Kidney (tissue), 14 donors: ENCODE measurements around the gene CCR4. TPM values are rescaled to one million over a fixed set of nuclear protein-coding genes. Genes with fewer than 3 reads are reported as not detected.
"Not testable (repeated sequence)": the region's sequence is repeated elsewhere in the genome, so short reads cannot be mapped to it uniquely, and the experiment has no call there.

Experiments
- DNase-seq, 5 donors: peaks; one replicate each; pipeline ENCODE4 v3.0.0-alpha.2; 2013 to 2020
- FAIRE-seq: peaks from 2 replicates; lab custom pipeline; 2012; peaks lifted over from hg19 to GRCh38; lab: Jason Lieb, UNC
- H3K27ac ChIP-seq, 2 donors: one replicate each; pipeline ENCODE4 v1.7.0; 2013; ENCODE audit warnings: low read depth in 2 of 2, low read length in 2 of 2, inconsistent platforms in 1 of 2
- H3K27me3 ChIP-seq: one replicate; pipeline ENCODE4 v1.7.1; 2013; ENCODE audit warnings: low read length, inconsistent platforms; ENCODE audit not compliant: control insufficient read depth, insufficient read depth
- H3K36me3 ChIP-seq, 3 donors: one replicate each; pipeline versions ENCODE4 v1.7.0 to v1.7.1; 2013; ENCODE audit warnings: low read length in 3 of 3, control low read depth in 1 of 3, inconsistent platforms in 1 of 3; ENCODE audit not compliant: insufficient read depth in 3 of 3, control insufficient read depth in 2 of 3
- H3K4me1 ChIP-seq, 3 donors: one replicate each; pipeline versions ENCODE4 v1.7.0 to v1.7.1; 2013; ENCODE audit warnings: low read length in 3 of 3, inconsistent platforms in 1 of 3, low read depth in 1 of 3; ENCODE audit not compliant: control insufficient read depth in 2 of 3, insufficient read depth in 2 of 3
- H3K4me3 ChIP-seq, 3 donors: one replicate each; pipeline versions ENCODE4 v1.7.0 to v1.8.1; 2013; ENCODE audit warnings: low read length in 3 of 3, control low read depth in 1 of 3, inconsistent platforms in 1 of 3
- H3K9ac ChIP-seq, 3 donors: one replicate each; pipeline versions ENCODE4 v1.7.0 to v1.7.1; 2013; ENCODE audit warnings: low read length in 3 of 3, control low read depth in 1 of 3, inconsistent platforms in 1 of 3
- H3K9me3 ChIP-seq, 3 donors: one replicate each; pipeline versions ENCODE4 v1.7.0 to v1.7.1; 2013; ENCODE audit warnings: low read length in 3 of 3, control low read depth in 1 of 3, inconsistent platforms in 1 of 3; ENCODE audit not compliant: control insufficient read depth in 2 of 3, insufficient read depth in 1 of 3
- intact Hi-C: fragments of 100-400 bp; cut with DNase I; formaldehyde crosslinking; loops from one replicate; pipeline ENCODE4 v1.11.1; 2022
- polyA plus RNA-seq: library from polyadenylated mRNA; stranded (reverse); fragments of 350-450 nt; fragmentation: Illumina TruSeq; extraction: RNeasy Lipid Tissue Mini Kit (QIAGEN cat#74804); gene quantifications from one replicate; pipeline ENCODE4 v1.2.3, GENCODE V29; 2014; ENCODE audit warnings: low read depth, low replicate concordance; ENCODE audit not compliant: insufficient read depth
- total RNA-seq: library from RNA; stranded (reverse); fragmentation: NEBNext Ultra II Directional; extraction: Animal tissue kit (Norgen Biotek cat#: 25700); gene quantifications from one replicate; pipeline ENCODE4 v1.2.1, GENCODE V29; 2021
- TF ChIP-seq, protein P1 (sequence below): IDR thresholded peaks from 3 replicates; pipeline ENCODE4 v1.5.1; 2012; ENCODE audit warnings: mild to moderate bottlenecking, moderate library complexity, borderline replicate concordance; ENCODE audit not compliant: insufficient read depth; ENCODE audit errors: extremely low read depth
- donor health status: control.
- donor health status: control.
- donor health status: control.
- donor health status: control.
- donor health status: control.
- donor health status: DM: yes; HTN: yes; CAD: no.
- donor health status: Normal renal cell carcinoma (clear cell type).

Gene CCR4
- total and polyA plus RNA-seq, 2 donors from 2014 or later, result 2.3 TPM; not detected in 1

GRCh38 chr3:32977861-32978260, 26.4 kb downstream of the CCR4 start:
- TF ChIP-seq, protein P1, sequence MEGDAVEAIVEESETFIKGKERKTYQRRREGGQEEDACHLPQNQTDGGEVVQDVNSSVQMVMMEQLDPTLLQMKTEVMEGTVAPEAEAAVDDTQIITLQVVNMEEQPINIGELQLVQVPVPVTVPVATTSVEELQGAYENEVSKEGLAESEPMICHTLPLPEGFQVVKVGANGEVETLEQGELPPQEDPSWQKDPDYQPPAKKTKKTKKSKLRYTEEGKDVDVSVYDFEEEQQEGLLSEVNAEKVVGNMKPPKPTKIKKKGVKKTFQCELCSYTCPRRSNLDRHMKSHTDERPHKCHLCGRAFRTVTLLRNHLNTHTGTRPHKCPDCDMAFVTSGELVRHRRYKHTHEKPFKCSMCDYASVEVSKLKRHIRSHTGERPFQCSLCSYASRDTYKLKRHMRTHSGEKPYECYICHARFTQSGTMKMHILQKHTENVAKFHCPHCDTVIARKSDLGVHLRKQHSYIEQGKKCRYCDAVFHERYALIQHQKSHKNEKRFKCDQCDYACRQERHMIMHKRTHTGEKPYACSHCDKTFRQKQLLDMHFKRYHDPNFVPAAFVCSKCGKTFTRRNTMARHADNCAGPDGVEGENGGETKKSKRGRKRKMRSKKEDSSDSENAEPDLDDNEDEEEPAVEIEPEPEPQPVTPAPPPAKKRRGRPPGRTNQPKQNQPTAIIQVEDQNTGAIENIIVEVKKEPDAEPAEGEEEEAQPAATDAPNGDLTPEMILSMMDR, result no peak
- DNase-seq (no peak), FAIRE-seq (no peak)
- no peak overlapping the region for H3K27ac ChIP-seq
- no peaks in the 10 kb centered on the region for H3K36me3 ChIP-seq
- no peak overlapping the region for H3K9ac ChIP-seq
- no peaks in the 10 kb centered on the region for H3K9me3 ChIP-seq
- intact Hi-C loops, result no loop called here
- no peak overlapping the region for H3K4me3 ChIP-seq
- no peaks in the 10 kb centered on the region for H3K4me1 ChIP-seq
- H3K27me3 ChIP-seq, result no peaks in the 10 kb centered on the region

DNA sequence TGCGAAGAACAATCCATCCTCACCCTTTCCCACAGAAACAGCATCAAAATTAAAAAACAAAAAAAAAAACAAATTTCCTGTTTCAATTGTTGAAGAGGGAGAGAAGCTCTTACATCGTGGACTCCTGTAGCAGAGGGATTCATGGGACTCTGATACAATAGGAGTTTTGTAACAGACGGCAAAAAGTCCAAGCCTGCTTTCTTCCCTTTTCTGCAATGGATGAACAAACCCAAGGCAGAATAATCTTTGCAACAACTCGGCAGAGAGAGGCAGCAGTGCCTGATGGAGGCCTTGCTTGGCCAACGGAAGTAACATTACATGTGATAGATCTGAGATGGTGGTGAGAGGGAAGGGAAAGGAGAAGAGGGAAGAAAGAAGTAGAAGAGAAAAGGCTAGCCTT, 26.9 kb downstream of the CCR4 start:
- intact Hi-C loops, result no loop called here
- FAIRE-seq (no peak), DNase-seq (no peak)
- Histone ChIP-seq H3K27ac (no peak overlapping the region), H3K27me3 (no peaks in the 10 kb centered on the region), H3K4me1 (no peaks in the 10 kb centered on the region), H3K9me3 (no peaks in the 10 kb centered on the region), H3K4me3 (no peak overlapping the region), H3K9ac (no peak overlapping the region), H3K36me3 (no peaks in the 10 kb centered on the region)
- TF ChIP-seq, protein P1, result no peak

- Histone ChIP-seq H3K4me1 (no peaks in the 10 kb centered on the region), H3K27ac (no peak overlapping the region), H3K9ac (no peak overlapping the region), H3K9me3 (no peaks in the 10 kb centered on the region), H3K4me3 (no peak overlapping the region), H3K27me3 (no peaks in the 10 kb centered on the region), H3K36me3 (no peaks in the 10 kb centered on the region)
- TF ChIP-seq, protein P1, result no peak
- FAIRE-seq (no peak), DNase-seq (no peak)
- intact Hi-C loops, result no loop called here
These were observed 31.7 kb downstream of the CCR4 start for GRCh38 chr3:32983124-32983523.

- H3K9me3 ChIP-seq, H3K27ac ChIP-seq, FAIRE-seq, H3K4me3 ChIP-seq, intact Hi-C loops, H3K4me1 ChIP-seq, H3K27me3 ChIP-seq, H3K9ac ChIP-seq, H3K36me3 ChIP-seq, DNase-seq: not testable (repeated sequence)
These were observed 33.5 kb downstream of the CCR4 start for GRCh38 chr3:32984918-32985317.
